Kidney (tissue), 14 donors: ENCODE measurements around the gene RNF4. TPM values are rescaled to one million over a fixed set of nuclear protein-coding genes. Genes with fewer than 3 reads are reported as not detected.

Experiments used
- DNase-seq, 5 donors: peaks; one replicate each; pipeline ENCODE4 v3.0.0-alpha.2; 2013 to 2020
- FAIRE-seq: peaks from 2 replicates; lab custom pipeline; 2012; peaks lifted over from hg19 to GRCh38; lab: Jason Lieb, UNC
- H3K27ac ChIP-seq, 2 donors: one replicate each; pipeline ENCODE4 v1.7.0; 2013; ENCODE audit warnings: low read depth in 2 of 2, low read length in 2 of 2, inconsistent platforms in 1 of 2
- H3K27me3 ChIP-seq: one replicate; pipeline ENCODE4 v1.7.1; 2013; ENCODE audit warnings: low read length, inconsistent platforms; ENCODE audit not compliant: control insufficient read depth, insufficient read depth
- H3K36me3 ChIP-seq, 3 donors: one replicate each; pipeline versions ENCODE4 v1.7.0 to v1.7.1; 2013; ENCODE audit warnings: low read length in 3 of 3, control low read depth in 1 of 3, inconsistent platforms in 1 of 3; ENCODE audit not compliant: insufficient read depth in 3 of 3, control insufficient read depth in 2 of 3
- H3K4me1 ChIP-seq, 3 donors: one replicate each; pipeline versions ENCODE4 v1.7.0 to v1.7.1; 2013; ENCODE audit warnings: low read length in 3 of 3, inconsistent platforms in 1 of 3, low read depth in 1 of 3; ENCODE audit not compliant: control insufficient read depth in 2 of 3, insufficient read depth in 2 of 3
- H3K4me3 ChIP-seq, 3 donors: one replicate each; pipeline versions ENCODE4 v1.7.0 to v1.8.1; 2013; ENCODE audit warnings: low read length in 3 of 3, control low read depth in 1 of 3, inconsistent platforms in 1 of 3
- H3K9ac ChIP-seq, 3 donors: one replicate each; pipeline versions ENCODE4 v1.7.0 to v1.7.1; 2013; ENCODE audit warnings: low read length in 3 of 3, control low read depth in 1 of 3, inconsistent platforms in 1 of 3
- H3K9me3 ChIP-seq, 3 donors: one replicate each; pipeline versions ENCODE4 v1.7.0 to v1.7.1; 2013; ENCODE audit warnings: low read length in 3 of 3, control low read depth in 1 of 3, inconsistent platforms in 1 of 3; ENCODE audit not compliant: control insufficient read depth in 2 of 3, insufficient read depth in 1 of 3
- intact Hi-C: fragments of 100-400 bp; cut with DNase I; formaldehyde crosslinking; loops from one replicate; pipeline ENCODE4 v1.11.1; 2022
- polyA plus RNA-seq: library from polyadenylated mRNA; stranded (reverse); fragments of 350-450 nt; fragmentation: Illumina TruSeq; extraction: RNeasy Lipid Tissue Mini Kit (QIAGEN cat#74804); gene quantifications from one replicate; pipeline ENCODE4 v1.2.3, GENCODE V29; 2014; ENCODE audit warnings: low read depth, low replicate concordance; ENCODE audit not compliant: insufficient read depth
- total RNA-seq: library from RNA; stranded (reverse); fragmentation: NEBNext Ultra II Directional; extraction: Animal tissue kit (Norgen Biotek cat#: 25700); gene quantifications from one replicate; pipeline ENCODE4 v1.2.1, GENCODE V29; 2021
- TF ChIP-seq, protein P1 (sequence below): IDR thresholded peaks from 3 replicates; pipeline ENCODE4 v1.5.1; 2012; ENCODE audit warnings: mild to moderate bottlenecking, moderate library complexity, borderline replicate concordance; ENCODE audit not compliant: insufficient read depth; ENCODE audit errors: extremely low read depth
- donor health status: control.
- donor health status: control.
- donor health status: control.
- donor health status: control.
- donor health status: control.
- donor health status: DM: yes; HTN: yes; CAD: no.
- donor health status: Normal renal cell carcinoma (clear cell type).

RNF4 gene
- total and polyA plus RNA-seq, 2 donors from 2014 or later: 24.2 to 61.5 TPM

- peaks cover 0 to 2% (median 0%) of the 10 kb centered on the region in 3 donors for H3K4me1 ChIP-seq
- no peaks in the 10 kb centered on the region for H3K9me3 ChIP-seq
- FAIRE-seq (no peak), DNase-seq (peak in 1 of 5 donors; percentile 50)
- no peaks in the 10 kb centered on the region for H3K36me3 ChIP-seq
- intact Hi-C loops: no loop called here
- H3K4me3 ChIP-seq: no peak overlapping the region
- no peak overlapping the region for H3K9ac ChIP-seq
- TF ChIP-seq, protein P1, sequence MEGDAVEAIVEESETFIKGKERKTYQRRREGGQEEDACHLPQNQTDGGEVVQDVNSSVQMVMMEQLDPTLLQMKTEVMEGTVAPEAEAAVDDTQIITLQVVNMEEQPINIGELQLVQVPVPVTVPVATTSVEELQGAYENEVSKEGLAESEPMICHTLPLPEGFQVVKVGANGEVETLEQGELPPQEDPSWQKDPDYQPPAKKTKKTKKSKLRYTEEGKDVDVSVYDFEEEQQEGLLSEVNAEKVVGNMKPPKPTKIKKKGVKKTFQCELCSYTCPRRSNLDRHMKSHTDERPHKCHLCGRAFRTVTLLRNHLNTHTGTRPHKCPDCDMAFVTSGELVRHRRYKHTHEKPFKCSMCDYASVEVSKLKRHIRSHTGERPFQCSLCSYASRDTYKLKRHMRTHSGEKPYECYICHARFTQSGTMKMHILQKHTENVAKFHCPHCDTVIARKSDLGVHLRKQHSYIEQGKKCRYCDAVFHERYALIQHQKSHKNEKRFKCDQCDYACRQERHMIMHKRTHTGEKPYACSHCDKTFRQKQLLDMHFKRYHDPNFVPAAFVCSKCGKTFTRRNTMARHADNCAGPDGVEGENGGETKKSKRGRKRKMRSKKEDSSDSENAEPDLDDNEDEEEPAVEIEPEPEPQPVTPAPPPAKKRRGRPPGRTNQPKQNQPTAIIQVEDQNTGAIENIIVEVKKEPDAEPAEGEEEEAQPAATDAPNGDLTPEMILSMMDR: no peak
- no peak overlapping the region for H3K27ac ChIP-seq
- H3K27me3 ChIP-seq: no peaks in the 10 kb centered on the region
These were observed 34.5 kb upstream of the RNF4 start for GRCh38 chr4:2434420-2434819.

DNA sequence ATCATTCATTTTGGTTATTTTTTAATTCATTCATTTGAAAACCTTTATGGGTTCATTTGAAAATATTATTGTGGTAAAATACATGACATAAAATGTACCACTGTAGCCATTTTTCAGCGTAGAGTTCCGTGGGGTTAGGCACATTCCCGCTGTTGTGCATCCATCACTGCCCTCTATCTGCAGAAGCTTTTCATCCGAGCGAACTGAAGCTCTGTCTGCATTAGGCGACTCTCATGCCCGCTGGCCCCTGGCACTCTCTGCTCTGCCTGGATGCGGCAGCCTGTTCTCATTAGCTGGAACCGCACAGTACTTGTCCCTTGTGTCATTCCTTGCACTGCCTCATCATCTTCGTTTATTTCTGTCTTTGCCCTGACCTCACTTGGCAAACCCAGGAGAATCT lies 32.6 kb upstream of the RNF4 start:
- no peaks in the 10 kb centered on the region for H3K27me3 ChIP-seq
- FAIRE-seq (no peak), DNase-seq (peak in 1 of 5 donors; percentile 22)
- no peak overlapping the region for H3K9ac ChIP-seq
- TF ChIP-seq, protein P1: no peak
- no peak overlapping the region for H3K4me3 ChIP-seq
- intact Hi-C loops: no loop called here
- H3K27ac ChIP-seq: no peak overlapping the region
- H3K4me1 ChIP-seq: peaks cover 0 to 2% (median 0%) of the 10 kb centered on the region in 3 donors
- H3K36me3 ChIP-seq: no peaks in the 10 kb centered on the region
- no peaks in the 10 kb centered on the region for H3K9me3 ChIP-seq

- FAIRE-seq (no peak), DNase-seq (peak in 1 of 5 donors; percentile 70)
- Histone ChIP-seq H3K4me1 (peaks cover 0 to 2% (median 0%) of the 10 kb centered on the region in 3 donors), H3K4me3 (no peak overlapping the region), H3K9me3 (no peaks in the 10 kb centered on the region), H3K27me3 (no peaks in the 10 kb centered on the region), H3K27ac (no peak overlapping the region), H3K36me3 (no peaks in the 10 kb centered on the region), H3K9ac (no peak overlapping the region)
- intact Hi-C loops: no loop called here
- TF ChIP-seq, protein P1: no peak
These were observed 32.0 kb upstream of the RNF4 start for GRCh38 chr4:2436761-2437474.
